NCI-H446 (cell line): ENCODE measurements around the gene EEFSEC.

Source experiments
- DNase-seq, 2 experiments: peaks; one replicate each; lab custom pipeline; 2025; lab: John Stamatoyannopoulos, UW

EEFSEC gene

DNA sequence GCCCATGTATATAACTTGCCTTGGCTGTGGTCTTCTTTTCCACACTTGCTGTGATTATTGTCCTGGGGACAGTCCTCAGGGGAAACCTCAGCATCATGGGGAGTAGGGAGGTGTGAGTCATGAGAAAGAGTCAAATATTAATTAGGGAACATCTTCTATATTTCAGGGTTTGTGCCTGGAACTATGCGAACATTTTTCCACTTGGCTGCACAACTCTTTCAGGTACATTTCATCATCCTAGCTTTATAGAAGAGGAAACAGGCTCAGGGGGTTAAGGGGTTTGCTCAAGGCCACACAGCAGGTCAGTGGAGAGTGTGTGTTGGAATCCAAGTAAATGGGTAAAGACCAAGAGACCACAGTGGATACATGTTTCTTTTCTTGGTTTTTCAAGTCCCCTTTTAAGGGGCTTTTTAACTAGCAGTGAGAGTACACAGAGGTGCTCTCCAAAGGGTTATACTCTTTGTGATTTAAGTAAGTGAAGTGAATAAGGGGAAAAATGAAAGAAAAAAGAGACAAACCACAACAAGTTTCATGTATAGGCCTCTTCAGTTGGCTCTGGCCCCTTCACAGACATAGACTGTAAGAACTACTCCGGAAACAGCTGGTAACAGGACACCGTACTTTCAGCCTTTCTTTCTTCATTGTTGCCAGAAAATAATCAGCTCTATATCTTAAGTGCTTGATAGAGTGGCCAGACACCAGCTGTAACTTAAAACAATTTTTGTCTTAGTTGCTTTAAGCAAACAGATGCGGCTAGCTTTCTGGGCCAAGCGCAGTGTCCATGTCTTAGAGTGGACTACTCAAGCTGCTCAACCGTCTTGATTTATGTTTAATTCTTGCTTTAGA lies 64.6 kb downstream of the EEFSEC start:
- no peak for DNase-seq

DNA sequence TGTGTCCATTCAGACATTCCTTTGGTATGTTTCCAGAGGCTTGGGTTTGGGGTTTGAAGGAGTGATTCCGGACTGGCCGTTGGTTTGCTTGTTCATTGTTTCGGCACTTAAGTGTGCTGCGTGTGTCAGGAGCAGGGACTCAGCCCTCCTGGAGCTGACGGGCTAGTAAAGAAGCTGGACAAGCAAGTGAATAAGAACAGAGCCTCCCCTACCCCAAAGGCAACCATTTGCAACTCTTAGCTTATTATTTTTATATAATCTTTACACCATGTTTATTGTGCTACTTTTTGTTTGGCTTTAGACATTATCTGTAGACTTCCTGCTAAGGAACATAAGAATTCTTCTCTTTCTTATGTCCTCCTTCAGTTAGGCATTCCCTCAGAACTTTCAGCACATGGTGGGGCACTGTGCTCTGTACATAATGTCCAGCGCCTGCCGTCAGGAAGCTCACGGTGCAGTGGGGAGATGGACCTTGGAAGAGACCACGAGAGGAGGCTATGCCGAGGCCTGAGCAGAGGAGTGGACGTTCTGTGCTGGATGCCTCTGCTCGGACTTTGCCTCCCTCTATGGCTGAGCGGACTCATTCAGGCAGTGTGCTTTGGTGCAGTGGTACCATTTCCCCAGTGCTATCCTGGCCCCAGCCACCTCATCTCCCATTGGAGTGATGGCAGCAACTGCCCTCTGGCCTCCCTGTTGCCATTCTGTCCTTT lies 65.4 kb downstream of the EEFSEC start:
- no peak for DNase-seq

DNA sequence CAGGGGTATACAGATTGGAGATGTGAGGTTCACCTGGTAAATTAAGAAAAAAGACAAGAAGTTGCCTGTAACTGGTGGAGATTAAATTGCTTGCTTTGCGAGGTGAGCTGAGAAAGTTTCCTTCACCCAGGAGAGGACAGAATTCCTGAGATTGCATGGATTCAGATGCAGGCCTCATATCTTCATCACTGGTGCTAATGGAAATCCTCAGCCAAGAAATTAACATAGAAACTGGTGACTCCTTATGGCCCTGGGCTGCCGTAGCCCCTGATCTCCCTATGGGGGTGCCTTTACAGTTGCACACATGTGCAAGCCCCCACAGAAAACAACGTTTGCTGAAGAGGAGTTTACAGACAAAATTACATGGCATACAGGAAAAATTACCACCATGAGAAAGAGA lies 68.0 kb downstream of the EEFSEC start:
- no peak for DNase-seq

DNA sequence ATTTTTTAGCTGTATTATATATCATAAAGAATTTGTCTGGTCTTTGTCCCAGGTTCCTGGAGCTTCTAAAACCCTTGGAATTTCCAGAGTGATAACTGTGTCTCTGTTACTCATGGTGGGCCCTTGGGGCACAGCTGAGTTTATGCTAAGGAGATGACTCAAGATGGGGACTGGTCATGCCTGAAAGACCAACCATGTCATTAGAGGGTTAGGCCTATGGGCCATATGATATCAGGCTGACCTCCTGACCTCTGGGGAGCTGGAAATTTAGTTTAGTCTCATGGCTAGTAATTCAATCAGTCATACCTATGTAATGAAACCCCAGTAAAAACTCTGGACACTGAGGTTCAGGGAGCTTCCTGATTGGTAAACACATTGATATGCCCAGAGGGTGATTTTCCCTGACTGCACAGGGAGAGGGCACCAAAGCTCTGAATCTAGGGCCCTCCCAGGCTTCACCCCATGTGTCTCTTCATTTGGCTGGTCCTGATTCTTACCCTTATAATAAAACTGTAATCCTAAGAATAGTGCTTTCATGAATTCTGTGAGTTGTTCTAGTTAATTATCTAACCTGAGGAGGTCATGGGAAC lies 69.6 kb downstream of the EEFSEC start:
- no peak for DNase-seq

DNA sequence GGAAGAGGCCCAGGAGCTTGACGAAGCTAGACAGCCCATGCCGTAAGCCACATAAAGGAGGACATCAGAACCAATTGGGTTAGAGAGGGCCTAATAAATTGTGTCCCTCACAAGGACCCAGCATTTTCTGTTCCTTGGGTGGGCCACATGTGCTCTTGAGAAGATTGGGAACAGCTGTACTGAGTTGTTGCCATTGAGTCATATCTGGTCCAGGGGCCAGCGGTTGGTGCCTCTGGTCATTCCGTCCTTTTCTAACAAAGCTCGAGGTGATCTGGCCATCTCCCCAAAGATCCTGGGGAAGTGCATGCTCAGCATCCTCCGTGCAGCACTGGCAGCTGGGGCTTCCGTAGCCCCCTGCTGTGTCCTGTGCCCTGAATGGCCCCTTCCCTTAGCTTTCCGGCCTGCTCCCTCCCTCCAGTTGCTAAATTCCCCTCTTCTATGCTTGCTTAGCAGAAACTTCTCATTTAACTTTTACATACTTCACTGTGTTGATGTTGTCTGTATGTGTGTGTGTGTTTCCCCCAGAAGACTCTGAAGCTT lies 73.0 kb downstream of the EEFSEC start:
- DNase-seq, result no peak

DNA sequence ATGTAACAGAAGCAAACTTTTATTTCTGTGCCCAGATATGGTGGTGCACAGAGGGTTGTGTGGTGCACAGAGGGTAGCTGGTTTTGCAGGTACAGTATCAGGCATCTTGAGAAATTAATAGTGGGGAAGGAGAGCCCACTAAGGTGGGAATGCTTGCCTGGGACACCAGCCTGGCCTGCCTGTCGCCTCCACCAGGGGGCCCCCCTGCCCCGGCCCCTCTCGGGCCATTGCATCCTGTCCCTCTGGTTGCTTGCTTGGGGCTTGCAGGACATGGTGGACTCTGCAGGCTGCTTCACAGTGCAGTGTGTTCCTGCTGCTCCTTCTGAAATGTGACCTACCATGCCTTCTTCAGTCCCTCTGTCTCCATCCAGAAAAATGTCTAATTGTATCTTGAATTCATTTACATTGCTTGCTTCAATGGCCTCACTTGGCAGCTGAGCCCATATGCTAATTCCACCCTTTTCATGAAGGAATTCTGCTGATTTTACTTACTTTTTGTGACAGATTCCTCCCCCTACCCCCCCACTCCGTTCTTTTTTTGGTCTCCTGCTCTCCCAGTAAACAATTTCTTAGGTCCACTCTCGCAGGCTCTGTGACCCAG lies 73.6 kb downstream of the EEFSEC start:
- peak in 1 of 2 experiments; percentile 52 for DNase-seq

DNA sequence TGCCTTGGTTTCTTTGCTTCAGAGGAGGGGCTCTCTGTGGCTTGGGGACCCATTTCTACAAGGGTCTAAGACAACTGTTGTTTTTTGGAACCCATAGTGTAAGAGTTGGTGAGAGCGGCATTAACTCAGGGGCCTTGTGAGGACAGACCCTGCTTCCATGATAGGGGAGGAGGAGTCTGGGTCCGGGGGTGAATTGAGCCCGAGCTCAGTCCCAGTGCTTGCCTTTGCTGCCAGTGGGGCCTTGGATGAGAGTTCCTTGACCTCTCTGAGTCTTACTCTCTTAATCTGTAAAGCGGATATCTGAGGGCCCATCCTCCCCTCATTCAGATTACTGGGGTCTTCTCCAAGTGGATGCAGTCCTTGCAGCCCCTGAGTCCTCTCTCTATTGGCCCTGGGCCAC lies 74.2 kb downstream of the EEFSEC start:
- no peak for DNase-seq

DNA sequence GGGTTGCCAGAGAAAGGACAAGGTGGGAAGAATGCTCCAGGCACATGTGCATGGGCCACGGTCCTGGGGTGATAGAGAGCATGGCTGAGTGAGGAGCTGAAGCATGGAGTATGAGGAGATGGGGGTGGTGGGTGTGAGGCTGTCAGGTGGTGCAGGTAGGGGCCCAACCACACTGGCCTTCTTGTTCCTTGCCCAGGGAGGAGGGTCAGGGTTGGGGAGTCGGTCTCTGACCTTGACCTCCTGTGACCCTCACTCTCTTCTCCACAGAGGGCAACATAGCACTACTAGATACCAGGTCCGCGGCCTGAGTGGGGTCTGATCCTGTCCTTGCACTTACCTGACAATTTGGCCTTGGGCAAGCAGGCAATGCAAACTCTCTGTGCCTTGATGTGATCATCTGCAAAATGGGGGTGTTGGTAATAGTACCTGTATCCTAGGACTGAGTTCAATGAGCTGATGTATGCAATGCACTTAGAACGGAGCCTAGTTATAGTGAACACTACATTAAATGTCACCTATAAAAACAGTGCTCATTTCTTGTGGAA lies 75.2 kb downstream of the EEFSEC start:
- no peak for DNase-seq

DNA sequence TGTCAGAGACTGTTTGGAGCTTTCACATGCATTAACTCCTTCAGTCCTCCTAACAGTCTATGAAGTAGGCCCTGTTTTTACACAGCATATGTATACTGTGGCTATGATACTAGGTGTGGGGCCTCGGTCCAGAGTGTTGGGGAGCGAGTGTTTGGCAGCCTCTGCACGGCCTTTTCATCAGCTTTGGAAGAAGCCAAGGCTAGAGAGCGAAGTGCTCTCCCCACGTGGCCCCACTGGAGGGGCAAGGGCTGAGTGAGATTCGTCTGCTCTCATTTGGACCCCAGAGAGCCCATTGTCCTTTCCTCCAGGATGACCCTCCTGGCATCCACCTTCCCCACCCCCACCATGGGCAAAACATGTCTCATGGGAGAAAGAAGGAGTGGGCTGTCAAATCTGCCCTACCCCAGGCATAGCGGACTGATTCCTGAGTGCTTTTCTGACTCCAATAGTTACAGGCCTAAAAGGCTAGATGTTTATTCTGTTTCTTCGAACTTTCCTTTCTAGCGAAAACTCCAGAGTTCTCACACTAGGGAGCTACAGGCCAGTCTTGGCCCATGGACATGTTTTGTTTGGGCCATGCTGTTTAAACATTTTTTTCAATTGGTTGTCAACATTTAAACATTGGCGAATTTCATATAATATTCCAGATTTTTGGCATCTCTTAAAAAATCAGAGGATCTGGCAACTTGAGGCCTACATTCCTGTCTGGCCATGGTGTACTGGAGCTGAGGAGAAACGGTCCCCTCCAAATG lies 76.0 kb downstream of the EEFSEC start:
- no peak for DNase-seq

DNA sequence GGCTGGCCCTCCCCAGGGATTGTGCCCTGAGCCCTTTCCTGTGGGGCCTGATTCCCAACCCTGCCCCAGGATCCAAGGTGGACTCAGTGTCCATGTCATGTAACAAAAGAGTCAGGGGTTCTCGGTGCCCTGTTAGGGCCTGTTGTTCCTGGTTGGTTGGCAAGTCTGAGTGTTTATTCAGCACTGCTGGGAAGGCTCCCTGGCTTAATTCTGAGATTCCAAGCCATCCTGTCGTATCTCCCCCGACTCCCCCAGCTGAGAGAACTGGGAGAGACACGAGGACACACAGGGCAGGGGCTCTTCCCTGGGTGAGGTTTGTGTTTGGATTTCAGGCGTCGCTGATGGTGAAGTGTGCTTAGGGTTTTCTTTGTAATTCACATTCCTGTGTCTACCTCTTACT lies 78.3 kb downstream of the EEFSEC start:
- no peak for DNase-seq

DNA sequence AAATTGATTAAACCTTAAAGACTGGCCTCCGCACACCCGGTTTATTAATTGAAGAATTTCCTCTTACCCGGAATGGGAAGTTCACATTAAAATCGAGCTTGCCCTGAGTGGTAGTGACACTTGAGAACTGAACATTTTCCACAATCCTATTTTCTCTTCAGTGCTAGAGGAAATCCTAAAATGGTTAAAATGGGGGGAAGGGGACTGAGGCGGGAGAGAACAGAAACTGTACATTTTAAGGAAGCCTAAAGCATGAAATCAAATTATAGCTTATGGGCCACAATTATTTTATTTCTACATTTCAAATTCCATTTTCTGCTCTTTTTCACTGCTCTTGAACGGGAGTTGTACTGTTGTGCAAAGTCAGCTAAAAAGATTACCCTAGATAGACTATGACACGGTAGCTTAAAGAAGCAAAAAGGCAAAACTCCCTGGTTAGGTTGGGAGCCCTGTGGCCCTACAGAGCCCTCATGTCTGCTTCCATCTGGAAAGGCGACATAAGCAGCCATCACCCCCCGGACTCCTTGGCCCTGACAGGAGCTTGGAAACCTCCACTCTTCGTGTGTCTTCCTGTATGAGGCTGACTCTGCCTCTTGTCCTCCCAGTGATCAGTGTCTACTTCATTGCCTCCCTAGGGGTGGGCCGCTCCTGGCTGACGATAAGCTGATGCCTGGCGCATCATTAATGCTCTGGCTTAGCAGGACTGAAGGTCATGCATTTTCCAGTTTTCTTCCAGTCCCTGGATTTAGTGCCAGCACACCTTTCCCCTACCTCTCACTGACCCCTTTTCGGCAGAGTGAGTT lies 79.3 kb downstream of the EEFSEC start:
- DNase-seq, result peak in 1 of 2 experiments; percentile 40

DNA sequence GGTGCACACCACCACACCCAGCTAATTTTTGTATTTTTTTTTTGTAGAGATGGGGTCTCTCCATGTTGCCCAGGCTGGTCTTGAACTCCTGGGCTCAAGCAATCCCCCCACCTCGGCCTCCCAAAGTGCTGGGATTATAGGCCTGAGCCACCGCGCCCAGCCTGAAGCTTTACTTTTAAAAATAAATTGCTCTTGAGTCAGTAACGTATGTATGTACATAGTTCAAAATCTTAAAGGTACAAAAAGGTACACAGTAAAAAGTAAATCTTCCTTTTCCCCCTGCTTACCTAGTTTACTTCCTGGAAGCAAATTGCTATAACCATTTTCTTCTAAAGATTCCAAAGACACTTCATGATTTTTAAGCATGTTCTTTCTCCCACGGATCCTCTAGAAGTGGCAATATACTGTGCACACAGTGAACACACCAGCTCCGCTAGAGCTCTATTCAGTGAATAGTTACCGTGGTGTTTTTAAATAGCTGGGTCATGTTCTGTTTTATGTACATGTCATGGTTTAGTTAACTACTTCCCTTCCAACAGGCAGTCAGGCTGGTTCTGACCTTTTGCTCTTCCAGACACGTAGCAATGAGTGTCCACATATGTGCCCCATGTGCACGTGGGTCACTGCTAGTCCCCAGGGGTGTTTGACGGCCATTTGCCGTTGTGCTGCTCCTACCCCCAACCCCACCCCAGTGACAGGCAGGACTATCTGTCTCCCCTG lies 82.1 kb downstream of the EEFSEC start:
- no peak for DNase-seq

DNA sequence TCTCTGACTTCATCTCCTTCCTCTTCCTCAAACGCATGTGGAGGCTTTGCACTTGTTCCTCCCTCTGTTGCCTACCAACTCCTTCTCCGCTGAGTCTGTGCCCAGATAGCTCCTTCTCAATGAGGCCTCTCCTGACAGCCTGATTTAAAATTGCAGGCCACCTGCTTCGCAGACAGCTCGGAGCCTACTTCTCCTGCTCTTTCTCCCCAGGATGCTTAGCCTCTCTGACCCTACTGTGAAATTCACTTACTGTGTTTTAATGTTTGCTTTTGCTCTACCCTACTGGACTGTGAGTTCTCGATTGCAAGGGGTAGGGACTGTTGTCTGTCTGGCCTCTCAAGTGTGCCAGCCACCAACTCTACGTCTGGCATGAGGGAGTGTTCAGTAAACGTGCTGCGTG lies 83.4 kb downstream of the EEFSEC start:
- peak in 1 of 2 experiments; percentile 55 for DNase-seq

DNA sequence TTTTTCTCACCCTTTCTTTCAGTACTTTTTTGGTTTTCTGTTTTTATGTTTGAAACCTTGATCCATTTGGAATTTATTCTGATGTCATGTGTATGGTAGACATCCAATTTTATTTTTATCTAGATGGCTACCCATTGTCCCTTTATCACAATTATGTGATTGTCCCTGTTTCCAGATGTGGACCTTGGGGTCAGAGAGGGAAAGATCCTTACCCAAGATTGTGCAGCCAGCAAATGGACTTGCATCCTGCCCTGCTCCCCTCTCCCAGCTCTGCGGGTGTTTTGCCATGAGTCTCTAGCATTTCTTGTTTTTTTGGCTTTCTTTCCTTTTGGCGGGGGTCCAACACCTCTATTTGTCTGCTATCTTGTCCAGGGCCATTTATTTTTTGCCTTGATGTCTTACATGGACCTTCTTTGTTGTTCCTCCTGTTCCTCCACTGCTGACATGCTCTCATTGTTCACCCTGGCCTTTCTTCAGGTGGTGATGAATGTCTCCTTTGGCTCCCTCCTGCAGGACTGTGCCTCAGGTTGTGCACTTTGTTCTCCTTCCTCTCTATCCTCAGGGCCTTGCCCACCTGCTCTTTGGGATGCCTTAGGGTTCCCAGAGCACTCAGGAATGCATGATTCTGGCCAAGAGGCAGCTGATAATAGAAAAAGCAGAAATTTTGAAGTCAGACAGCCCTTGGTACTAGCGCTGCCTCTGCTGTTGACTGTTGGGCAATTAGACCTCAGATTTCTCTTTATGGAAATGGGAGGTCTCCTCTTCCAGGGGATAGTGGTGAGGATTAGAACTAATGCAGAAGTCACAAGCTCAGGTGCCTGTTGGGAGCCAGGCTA lies 84.3 kb downstream of the EEFSEC start:
- DNase-seq, result peak; percentile 33 to 57

DNA sequence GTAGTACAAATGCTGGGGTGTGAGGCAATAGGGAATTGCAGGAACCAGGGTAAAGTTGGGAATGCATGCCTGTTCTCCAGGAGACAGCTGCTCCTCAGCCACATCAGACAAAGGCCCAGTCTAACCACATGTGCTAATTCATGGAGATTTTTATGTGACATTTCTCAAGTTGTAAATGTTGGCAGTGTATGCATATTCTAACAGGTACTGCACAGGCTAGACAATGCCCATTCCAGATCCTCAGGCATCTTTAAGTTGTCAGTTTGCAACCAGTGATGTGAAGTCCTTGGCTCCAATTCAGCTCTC lies 84.9 kb downstream of the EEFSEC start:
- DNase-seq, result peak in 1 of 2 experiments; percentile 30

DNA sequence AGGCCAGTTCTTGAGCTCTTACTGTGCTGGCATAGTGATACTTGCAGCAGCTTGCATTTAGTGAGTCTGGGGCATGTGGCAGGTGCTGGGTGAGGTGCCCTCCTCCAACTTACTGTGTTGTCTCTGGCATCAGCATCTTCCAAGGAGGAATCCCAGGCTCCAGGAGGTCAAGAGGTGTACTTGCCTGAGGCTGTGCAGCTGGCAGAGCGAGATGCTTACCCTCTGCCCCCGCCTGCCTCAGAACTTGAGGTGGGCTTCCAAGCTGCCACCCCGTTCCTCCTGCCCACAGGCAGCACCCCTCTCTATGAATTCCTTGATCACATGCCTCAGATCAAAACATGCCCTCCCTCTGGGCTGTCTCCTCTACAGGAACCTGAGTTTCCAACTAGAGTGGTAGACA lies 86.0 kb downstream of the EEFSEC start:
- DNase-seq, result no peak

DNA sequence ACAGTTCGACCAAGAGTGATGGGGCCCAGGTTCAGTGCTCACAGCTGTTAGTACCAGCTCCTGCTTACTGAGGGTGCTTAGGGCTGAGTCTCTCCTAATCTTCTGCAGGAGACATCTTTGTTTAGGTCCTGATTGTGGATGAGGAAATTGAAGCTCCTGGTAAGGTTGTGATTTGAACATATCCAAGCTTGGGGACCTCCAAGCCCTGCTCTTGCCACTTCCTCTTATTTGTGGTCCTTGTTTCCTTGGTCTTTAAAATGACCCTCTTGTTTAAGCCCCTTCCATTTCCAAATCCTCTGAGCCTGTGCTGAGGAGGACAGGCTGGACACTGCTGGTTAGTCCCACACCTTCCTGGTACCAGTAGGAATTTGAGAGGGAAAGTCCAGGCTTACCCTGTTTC lies 87.0 kb downstream of the EEFSEC start:
- no peak for DNase-seq

DNA sequence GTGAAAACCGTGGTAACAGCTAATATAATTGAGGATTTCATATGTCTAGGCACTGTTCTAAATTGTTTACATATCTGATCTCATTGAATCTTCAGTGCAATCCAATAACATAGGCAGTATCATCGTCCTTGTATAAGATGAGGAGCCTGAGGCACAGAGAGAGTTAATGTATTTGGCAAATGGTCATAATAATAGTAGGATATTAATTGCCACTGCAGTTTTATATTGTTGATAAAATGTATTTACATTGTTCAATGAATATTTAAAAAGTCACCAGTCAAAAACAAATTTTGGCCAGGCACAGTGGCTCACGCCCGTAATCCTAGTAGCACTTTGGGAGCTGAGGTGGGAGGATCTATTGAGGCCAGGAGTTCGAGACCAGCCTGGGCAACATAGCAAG lies 88.5 kb downstream of the EEFSEC start:
- DNase-seq, result no peak
